Middle frontal gyrus (tissue), 1 donor: ENCODE results near the gene RUNDC1.

Experiments used
- DNase-seq: peaks from one replicate; pipeline ENCODE4 v3.0.0-alpha.2; 2015; ENCODE audit warnings: low spot score; ENCODE audit errors: extremely low spot score

The RUNDC1 gene

DNA sequence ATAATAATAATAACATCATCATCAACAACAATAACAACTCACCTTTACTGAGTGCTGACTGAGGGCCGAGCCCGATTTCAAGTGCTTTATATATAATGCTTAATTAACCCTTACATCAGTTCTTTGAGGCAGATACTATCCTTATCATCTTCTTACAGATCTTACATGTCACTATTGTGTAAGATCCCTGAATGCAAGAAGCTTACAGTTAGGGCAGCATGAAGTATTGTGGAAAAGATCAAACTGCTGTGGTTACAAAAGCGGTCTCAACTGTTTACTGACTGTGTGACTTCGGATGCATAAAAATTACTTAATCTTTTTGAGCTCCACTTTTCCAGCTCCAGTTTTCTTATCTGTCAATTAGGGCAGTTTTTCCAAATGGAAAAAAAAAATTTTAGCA is 38.6 kb downstream of the RUNDC1 start:
- no peak for DNase-seq

DNA sequence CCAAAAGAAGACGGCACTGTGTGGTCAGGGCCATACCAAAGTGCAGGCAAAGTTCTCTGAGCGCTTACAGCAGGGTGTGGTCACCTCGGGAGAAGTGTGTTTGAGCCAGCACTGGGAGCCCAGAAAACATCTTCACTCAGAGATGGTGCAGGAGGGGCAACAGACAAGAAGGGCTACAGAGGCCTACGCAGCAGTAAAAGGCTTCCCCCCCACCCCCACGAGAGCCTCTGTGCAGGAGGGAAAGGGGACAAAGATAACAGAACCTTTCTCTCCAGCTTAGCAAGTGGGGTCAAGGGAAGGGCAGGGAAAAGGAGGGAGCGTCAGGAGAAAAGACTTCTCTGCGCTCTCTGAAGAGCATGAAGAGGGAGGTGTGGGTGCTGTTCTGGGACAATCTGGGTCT is 39.1 kb downstream of the RUNDC1 start:
- no peak for DNase-seq

DNA sequence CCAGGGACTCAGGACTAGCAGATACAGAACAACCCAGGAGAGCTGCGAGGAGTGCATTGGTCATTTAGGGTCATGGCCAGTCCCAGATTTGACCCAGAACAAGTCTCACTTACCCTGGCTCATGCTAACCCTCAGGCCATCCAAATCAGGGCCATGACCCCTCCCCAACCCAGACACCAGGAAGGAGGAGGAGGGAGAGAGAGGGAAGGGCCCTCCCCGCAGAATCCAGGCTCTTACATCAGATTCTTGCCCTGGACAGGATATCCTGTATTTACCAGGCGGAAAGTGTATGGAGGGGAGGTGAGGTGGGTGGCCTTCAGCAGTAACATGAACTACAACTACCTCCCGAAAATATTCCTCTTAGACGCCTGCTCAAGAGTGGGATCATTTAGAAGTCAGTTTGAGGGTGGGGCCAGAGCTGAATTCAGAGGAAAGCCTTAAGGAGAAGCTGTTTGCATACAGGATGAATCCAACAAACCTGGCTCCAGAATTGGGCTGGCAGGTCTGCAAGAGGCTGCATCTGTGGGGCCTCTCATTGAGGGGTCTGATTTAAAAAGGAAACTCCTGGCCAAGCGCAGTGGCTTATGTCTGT is 39.8 kb downstream of the RUNDC1 start:
- no peak for DNase-seq

DNA sequence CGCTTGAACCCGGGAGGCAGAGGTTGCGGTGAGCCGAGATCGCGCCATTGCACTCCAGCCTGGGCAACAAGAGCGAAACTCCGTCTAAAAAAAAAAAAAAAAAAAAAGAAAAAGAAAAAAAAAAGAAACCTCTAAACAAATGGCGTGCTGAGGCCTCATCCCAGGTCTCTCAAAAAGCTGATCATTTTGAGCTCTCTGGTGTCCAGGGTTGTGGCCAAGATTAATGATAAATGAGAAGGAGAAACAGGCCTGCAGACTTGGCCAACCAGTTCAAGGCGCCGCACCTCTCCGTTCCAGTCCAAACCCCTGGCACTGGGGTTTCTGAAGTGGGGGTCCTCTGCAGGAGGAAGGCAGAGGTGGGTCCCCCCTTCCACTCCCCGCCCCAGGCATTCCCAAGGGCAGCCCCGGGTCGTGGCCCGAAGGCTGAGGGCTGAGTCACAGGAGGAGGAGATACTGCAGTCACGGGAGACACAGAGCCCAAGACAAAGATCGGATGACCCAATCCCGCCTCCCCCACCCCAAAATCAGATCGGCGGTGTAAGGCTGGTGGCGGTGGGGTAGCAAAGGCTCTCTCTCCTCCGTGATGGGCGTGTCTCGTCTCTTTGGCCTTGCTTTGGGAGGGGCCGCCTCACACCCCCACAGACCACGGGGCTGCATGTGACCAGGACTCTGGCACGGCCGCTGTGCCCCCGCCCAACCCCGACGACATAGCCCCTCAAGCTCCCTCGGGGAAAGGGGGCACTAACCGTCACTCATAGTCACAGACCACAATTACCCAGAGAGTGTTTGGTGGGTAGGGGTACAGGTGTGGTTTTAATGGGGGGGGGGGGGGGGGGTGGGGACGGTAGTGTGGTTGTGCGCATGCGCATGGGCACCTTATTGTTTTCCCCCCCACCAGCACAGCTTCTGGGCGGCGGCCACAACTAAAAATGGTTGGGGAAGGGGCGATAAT is 40.7 kb downstream of the RUNDC1 start:
- no peak for DNase-seq

DNA sequence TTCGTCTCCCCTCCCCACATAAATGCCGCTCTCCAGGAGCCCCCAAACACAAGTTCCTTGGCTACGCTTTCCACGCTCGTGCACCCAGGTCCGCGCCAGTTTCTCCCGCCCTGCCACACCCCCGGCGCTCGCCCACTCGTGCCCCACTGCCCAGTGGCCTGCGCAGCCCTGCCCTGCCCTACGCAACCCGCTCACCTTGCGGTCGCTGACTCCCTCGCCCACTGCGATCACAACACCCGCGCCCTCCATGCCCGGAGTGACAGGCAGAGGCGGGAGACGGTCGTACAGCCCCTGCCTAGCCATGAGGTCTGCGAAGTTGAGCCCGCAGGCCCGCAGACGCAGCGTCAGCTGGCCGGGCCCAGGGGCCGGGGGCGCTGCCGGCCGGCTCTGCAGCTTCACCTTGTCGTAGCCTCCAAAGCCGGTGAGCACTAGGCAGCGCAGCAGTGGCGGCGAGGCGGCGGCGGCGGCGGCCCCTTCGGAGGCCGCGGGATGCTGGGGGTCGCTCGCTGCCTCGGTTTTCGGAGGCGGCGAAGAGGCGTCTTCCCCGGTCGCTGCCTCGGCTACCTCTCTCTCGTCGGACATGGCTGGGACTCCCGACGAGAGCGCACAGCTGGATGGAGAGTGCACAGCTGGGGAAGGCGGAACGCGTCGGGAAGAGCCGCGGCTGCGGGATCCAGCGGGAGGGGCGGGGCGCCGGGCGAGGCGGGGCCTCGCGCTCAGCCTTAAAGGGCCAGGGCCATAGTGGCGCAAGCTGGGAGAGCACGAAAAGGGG is 41.6 kb downstream of the RUNDC1 start, which contains the start of gene VAT1:
Gene VAT1 (minus strand): TSS at position 645 of the 772 bp plus-strand sequence. CDS start 63 bp downstream, at position 582.
- DNase-seq, result peak; percentile 36

DNA sequence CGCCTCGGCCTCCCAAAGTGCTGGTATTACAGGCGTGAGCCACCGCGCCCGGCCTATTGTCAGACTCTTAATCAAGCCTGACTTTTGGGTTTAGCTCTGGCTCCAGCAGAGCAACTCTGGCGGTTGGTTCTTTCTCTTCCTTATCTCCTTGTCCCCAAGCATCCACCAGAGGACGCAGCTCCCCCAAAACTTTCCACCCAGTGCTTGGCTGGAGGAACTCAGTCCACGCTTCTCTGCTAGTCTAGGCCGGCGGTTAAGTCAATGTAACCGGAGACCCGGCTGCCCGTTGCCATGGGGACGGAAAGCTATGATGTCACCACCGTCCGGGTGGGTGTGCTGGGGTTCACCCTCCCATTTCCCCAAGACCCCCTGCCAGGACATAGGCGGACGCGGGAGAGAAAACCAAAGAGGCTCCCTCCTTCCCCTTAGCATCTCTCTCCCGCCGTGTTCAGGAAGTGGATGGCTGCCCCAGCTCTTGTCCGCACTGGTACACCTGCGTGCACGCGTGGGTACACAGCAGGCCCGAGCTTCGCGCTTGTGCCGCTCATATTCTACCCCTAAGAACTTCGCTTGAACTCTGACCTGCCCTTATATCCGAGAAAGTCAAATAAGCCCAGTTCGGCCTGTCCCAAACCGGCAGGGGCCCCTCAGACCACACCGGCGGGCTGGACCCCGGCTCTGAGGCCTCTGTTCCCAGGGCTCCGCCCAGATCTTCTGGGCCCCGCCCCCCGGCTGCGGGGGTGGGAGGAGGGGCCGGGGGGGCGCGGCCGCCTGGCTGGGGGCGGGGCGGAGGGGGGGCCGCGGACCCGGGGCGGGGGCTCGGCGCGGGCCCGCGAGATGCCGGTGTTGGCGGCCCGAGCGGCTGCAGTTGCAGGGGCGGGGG is 44.3 kb downstream of the RUNDC1 start, which contains the start of gene RND2:
Gene RND2 (plus strand): TSS at position 825 of the 883 bp plus-strand sequence. CDS start 117 bp downstream, outside the sequence.
- peak; percentile 78 for DNase-seq

DNA sequence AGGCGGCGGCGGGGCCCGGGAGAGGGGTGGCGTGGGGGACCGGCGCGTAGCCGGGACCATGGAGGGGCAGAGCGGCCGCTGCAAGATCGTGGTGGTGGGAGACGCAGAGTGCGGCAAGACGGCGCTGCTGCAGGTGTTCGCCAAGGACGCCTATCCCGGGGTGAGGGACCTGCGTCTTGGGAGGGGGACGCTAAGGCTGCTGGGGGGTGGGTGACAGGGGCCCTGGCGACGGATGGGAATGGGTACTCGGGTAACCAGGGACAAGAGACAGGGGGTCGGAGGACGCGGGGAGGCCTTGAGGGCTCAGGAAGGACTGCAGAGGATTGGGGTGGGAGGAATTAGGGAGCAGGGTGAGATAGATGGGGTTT is 44.9 kb downstream of the RUNDC1 start:
- no peak for DNase-seq

DNA sequence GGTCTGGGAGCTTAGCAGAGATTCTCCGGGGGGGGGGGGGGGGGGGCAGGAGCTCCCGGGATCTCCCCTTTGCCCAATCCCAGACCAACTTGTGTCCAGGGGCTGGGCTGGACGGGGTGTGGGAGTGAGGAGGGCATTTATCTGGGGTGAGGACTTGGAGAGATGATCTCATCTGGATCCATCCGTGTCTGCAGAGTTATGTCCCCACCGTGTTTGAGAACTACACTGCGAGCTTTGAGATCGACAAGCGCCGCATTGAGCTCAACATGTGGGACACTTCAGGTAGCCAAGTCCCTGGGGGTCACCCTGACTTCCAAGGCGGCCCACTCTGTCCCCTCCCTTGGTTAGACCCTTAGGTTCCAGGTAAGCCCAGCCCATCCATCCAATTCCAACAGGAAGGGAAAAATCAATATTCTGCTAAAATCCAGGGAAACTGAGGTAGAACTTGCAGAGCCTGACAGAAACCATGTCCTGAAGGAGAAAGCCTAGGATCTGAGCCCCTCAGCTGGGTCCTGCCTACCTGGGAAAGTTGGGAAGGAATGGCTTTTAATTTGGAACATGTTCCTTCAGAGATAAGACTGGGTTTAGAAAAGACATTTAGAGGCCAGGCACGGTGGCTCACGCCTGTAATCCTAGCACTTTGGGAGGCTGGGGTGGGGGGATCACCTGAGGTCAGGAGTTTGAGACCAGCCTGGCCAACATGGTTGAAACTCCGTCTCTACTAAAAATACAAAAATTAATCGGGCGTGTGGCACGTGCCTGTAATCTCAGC is 45.6 kb downstream of the RUNDC1 start:
- no peak for DNase-seq

DNA sequence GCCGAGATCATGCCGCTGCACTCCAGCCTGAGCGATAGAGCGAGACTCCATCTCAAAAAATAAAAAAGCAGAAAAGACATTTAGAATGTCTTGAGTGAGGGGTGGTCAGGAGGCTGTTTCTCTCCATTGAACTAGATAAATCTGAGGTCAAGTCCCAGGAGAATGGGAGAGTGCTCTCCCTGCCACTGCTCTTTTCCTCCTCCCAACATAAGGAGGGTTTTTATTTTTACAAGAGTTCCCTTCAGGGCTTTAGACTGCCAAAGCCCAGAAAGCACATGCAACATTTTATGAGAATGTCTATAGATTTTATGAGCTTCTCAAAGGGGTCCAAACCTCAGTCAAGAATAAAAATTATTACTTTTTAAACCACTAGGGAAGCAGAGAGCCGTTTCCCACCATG is 46.2 kb downstream of the RUNDC1 start:
- DNase-seq, result no peak

DNA sequence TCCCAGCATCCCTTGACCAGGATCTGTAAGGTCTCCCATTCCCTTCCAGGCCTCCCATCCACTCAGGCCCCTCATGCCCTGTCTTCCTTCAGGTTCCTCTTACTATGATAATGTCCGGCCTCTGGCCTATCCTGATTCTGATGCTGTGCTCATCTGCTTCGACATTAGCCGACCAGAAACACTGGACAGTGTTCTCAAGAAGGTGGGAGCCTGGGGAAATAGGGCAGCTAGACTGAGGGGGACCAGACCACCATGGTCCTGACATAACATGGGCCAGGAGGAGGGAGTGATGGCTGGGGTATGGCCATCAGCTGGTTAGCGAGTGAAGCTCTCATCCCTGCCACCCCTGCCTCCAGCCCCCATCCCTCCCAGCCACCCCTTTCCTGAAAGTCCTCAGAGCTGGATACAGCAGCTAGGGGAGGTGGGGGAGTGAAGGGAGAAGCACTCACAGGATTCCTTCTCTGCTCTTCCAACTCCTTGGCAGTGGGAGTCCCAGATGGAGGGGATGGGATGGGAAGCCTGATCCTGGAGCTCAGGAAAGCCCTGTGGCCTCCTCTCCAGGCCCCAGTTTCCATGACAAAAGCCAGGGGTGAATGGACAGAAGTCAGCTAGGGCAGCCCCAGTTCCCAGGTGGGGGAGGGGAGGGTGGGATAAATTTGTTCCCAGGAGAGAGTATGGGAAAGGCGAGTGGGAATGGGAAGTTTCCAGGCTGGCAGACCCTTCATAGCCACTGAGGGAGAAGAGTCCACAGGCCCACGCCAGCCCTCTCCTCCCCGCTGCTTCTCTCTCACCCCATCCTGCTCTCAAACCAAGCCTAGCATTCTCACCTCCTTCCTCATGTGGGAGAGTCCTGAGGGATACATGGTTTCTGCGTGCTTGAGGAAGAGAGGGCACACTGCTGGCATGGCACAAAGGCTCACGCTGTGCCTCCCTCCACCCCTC is 47.0 kb downstream of the RUNDC1 start:
- DNase-seq, result no peak

DNA sequence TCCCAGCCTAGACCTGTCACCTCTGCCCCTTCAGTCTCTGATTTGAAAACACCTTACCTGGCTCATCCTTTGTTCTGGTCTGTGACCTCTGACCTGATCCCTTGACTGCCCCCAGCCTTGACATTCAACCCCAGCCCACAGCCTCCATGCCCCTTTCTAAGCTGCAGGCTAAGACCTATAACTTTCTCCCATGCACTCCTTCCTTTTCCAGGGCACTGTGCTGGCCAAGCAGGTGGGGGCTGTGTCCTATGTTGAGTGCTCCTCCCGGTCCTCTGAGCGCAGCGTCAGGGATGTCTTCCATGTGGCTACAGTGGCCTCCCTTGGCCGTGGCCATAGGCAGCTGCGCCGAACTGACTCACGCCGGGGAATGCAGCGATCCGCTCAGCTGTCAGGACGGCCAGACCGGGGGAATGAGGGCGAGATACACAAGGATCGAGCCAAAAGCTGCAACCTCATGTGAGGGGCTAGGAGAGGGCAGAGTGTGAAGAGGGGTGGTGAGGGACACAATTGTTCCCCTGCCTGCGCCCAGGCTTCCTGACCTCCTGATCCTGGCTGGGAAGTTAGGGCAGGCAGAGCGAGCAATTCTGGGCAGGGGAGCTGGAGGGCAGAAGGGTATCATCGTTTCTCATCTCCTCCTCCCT is 48.0 kb downstream of the RUNDC1 start:
- no peak for DNase-seq

DNA sequence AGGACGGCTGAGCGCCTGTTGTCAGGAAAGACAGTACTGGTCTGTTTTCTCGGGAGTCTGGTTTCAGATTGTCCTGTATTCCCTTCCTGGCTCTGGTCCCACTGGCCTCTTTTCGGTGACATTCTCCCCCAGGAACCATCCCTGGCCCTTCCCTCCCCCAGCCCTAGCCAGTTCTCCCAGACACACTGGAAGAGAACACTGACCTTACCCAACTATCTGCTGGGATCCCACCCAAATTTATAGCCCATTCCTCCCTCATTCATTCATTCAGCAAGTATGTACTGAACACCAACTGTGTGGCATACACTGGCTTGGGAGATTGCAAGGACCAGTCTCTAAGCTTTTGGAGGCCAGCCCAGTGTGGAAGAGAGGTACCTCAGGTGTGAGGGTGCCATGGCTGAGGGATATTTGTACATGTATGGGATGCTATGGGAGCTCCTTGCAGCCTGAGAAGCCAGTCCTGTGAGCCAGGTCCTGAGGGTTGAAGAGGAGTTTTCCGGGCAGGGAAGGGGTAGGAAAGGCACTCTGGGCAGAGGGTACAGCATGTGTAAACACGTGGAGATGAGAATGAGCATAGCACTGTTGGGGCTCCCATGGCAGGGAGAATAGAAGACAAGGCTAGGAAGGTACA is 49.9 kb downstream of the RUNDC1 start:
- DNase-seq, result no peak

DNA sequence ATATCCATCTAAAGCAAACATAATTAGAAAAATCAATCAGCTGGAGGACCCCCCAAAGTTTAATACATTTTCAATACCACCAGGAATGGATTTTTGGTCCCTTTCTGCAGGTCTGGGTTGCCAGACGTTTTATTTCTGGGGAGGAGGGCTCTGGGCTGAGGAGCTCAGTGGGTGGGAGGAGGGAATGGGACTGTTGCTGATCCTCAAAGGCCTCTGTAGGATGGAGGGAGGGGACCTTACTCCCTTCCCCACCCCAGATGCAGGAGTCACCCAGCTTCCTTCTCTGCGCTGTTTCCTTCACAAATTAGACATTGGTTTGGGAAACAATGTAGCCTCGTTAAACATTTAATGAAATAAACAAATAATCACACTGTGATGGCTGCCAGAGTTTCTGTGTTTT is 51.3 kb downstream of the RUNDC1 start:
- no peak for DNase-seq

DNA sequence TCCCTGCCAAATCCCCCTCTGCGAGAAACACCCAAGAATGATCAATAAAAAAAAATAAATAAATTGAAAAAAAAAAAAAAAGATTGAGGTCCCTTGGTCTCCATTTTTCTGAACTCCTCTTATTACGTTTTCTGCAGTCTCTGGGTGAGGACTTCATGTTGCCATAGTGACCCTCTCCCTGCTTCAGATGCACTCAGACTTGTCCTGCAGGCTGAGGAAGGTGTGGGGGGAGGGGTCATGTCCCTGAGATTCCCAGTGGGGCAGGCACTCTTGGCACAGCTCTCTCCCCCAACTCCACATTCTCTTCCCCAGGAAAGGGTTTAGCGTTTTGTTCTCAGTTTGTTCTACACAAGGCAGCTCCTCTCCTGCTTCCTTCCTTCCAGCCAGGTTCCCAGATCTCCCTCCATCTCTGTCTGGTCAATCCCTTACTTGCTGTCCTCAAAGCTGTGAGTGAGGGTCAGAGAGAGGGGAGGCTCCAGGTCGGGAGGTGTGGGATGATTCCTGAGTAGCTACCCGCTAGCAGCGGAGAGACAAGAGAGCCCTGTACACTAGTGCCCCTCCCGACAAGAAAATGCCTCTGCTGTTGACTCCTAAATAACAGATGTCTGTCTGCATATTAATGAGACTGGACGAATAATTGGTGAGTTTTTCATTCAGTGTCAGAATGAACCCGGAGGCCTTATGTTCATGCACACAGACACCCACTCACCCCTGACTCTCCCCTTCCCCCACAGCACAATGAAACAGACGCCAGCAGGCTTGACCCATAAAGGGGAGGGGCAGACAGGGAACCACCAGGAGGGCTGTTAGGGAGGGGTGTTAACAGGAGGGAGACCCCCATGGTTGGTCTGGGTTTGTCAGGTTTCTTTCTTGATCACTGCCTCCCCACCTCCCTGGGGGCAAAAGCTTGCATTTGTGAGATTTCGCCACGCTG is 53.9 kb downstream of the RUNDC1 start:
- no peak for DNase-seq

DNA sequence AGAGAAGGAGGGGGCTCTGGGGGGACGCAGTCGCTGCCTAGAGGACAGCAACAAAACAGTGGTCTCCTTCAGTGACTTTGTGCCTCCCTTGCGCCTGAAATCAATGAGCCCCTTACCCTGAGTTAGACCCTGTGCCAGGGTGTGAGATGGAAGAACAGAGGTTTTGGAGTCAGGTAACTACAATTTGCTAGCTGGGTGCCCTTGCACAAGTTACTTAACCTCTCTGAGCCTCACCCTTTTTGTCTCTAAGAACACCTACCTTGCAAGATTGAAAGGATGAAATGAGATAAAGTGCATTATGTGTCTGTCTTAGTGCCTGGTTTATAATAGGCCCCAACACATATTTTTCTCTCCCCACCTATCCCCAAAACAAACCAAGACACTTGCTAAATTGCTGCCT is 54.5 kb downstream of the RUNDC1 start:
- no peak for DNase-seq

DNA sequence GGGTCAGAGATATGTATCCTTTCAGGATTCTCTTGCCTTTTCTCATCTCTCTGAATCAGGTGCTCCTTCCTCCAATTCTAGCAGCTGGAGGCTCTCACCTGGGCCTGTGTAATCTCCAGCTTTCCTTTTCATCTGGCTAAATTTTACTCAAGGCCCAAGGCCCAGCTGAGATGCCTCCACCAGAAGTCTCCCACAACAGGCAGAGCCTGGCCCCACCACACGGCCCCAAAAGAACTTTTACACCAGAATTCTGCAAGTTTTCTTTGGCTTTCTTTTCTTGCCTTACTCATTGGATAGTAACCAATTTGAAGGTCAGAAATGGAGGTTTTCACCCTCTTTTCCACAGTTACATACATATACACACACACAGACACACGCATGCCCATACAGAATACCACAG is 59.3 kb downstream of the RUNDC1 start:
- DNase-seq, result no peak

DNA sequence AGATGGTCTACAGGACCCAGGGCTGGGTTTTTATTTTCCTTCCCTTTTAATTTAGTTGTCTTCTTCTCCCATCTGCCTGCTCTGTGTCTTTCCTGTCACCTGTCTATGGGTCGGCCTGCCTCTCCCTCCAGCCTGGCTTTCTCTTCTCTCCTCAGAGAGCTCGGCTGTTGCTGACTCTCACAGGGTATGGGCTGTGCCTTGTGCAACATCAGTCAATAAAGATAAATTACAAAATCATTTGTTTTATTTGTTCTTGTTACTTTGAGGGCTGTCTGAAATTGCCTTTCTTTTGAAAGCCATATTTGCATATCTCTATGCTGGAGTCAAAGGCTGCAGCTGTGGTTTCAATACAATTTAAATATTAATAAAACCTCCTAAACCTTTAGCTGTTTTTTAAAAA is 60.3 kb downstream of the RUNDC1 start:
- DNase-seq, result no peak
